ENCODE data around the gene GTF3A. TPM values are rescaled to one million over a fixed set of nuclear protein-coding genes. Genes with fewer than 3 reads are reported as not detected.
A peak's percentile ranks its signal among the peaks of the same experiment; 100 is the strongest.

GTF3A gene
- total and polyA plus RNA-seq, 4 experiments from 2014 or later, result 225 to 688 (median 416) TPM

DNA sequence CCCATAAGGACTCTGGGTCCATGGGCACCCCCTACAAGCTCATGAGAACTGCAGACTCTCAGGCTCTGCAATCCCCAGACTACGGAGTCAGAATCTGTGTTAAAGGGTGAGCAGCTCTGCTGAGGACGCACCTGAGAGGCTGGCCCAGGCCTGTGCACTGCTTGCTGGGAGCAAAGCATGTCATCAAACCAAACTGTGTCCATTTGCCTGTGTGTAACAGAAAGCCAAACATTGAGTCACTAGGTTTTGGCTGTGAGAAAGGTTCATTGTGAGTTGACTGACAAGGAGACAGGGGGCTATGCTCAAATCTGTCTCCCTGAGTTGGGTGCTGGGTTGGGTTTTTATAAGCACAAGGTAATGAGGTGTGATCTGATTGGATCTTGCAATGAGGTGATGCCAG lies 48.0 kb downstream of the GTF3A start:
- H3K4me1 ChIP-seq (ENCODE audit: insufficient read depth, low read length), result peaks cover 6% of the 10 kb centered on the region
- no peaks in the 10 kb centered on the region for H3K36me3 Mint-ChIP-seq
- H3K9me3 Mint-ChIP-seq, result no peaks in the 10 kb centered on the region
- no peaks in the 10 kb centered on the region for H3K27me3 ChIP-seq (ENCODE audit: insufficient read depth, low read length)
- CTCF ChIA-PET (ENCODE audit: partially characterized antibody), result interaction anchor here (1.4 to 1.5 kb wide), 2 partner anchors 22 to 97 kb away, joined by 3 to 4 read pairs; no protein-coding TSS in a partner anchor
- no peak overlapping the region for H3K4me3 ChIP-seq (ENCODE audit: low read length in 2 of 2)
- no peak for DNase-seq
- H3K4me1 Mint-ChIP-seq, result peaks cover 3 to 37% (median 9%) of the 10 kb centered on the region in 4 donors
- intact Hi-C loops (cut with micrococcal nuclease), result no loop called here
- POLR2A ChIA-PET (ENCODE audit: partially characterized antibody), result no interaction called here
- H3K9me3 ChIP-seq (ENCODE audit: control insufficient read depth in 1 of 2, low read length in 2 of 2), result no peaks in the 10 kb centered on the region
- no peaks in the 10 kb centered on the region for H3K27me3 Mint-ChIP-seq
- no peak overlapping the region for H3K27ac ChIP-seq (ENCODE audit: low read depth, low read length)
- H3K4me3 Mint-ChIP-seq, result no peak overlapping the region
- no peaks in the 10 kb centered on the region for H3K36me3 ChIP-seq (ENCODE audit: insufficient read depth, low read length)
- no peak overlapping the region for H3K27ac Mint-ChIP-seq

DNA sequence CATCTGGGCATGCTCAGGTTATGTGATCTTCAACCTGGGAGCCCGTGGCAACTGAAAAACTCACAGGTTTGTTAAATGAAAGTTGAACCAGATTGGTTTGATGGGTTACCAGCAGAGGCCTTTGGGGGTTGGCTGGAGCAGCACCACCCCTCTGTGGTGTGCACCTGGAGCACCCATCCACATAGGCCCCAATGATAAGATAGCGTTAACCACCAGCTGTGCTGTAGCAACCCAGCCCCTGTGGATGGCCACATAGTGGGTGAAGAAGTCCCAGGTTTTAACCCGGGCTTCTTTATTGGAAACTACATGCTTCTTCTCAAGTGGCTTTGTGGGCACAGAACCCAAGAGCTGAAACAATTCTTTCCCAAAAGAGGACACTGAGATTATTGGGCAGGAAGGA lies 48.5 kb downstream of the GTF3A start:
- Mint-ChIP-seq H3K27ac (no peak overlapping the region), H3K4me3 (no peak overlapping the region)
- DNase-seq, result no peak

DNA sequence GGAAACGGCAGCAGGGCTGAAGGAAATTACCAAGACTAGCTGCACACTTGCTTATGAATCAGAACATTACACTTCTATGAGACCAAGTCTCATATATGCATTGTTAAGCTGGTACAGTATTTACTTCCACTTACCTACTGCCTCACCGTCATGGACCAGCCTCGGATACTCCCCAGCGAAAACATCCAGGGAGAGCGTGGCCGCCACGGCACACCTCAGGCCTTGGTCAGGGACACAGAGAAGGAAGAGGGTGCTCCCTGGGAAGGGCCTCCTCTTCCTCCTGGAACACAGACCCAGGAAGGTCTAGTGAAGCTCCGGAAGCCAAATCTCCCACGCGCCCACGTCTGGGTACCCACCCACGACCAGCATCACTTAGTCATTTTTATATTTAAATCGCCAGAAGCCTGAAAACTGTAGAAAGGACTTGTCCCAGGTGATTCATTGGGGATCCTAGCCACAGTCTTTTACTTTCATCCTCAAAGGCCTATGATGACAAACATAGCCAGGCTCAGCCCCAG lies 50.4 kb downstream of the GTF3A start:
- no peaks in the 10 kb centered on the region for H3K9me3 Mint-ChIP-seq
- Histone ChIP-seq H3K27ac (ENCODE audit: low read depth, low read length) (no peak overlapping the region), H3K9me3 (ENCODE audit: control insufficient read depth in 1 of 2, low read length in 2 of 2) (no peaks in the 10 kb centered on the region), H3K27me3 (ENCODE audit: insufficient read depth, low read length) (no peaks in the 10 kb centered on the region), H3K4me1 (ENCODE audit: insufficient read depth, low read length) (peaks cover 21% of the 10 kb centered on the region), H3K4me3 (ENCODE audit: low read length in 2 of 2) (no peak overlapping the region), H3K36me3 (ENCODE audit: insufficient read depth, low read length) (no peaks in the 10 kb centered on the region)
- intact Hi-C loops (cut with micrococcal nuclease), result no loop called here
- ChIA-PET CTCF (ENCODE audit: partially characterized antibody) (interaction anchor here (0.6 kb wide), 1 partner anchor 543 kb away, joined by 4 read pairs; no protein-coding TSS in a partner anchor), POLR2A (ENCODE audit: partially characterized antibody) (interaction anchor here (1.1 kb wide), 1 partner anchor 19 kb away, joined by 3 read pairs; no protein-coding TSS in a partner anchor)
- DNase-seq, result no peak
- H3K27me3 Mint-ChIP-seq, result no peaks in the 10 kb centered on the region
- H3K4me1 Mint-ChIP-seq, result peaks cover 5 to 52% (median 16%) of the 10 kb centered on the region in 4 donors
- no peaks in the 10 kb centered on the region for H3K36me3 Mint-ChIP-seq
- H3K4me3 Mint-ChIP-seq, result no peak overlapping the region
- peak overlapping the region in 1 of 7 donors; percentile 35 for H3K27ac Mint-ChIP-seq

More for the DNA sequence above, 48.5 kb downstream of the GTF3A start:
- no peaks in the 10 kb centered on the region for H3K27me3 ChIP-seq (ENCODE audit: insufficient read depth, low read length)
- Mint-ChIP-seq H3K9me3 (no peaks in the 10 kb centered on the region), H3K27me3 (no peaks in the 10 kb centered on the region), H3K36me3 (no peaks in the 10 kb centered on the region), H3K4me1 (peaks cover 5 to 42% (median 12%) of the 10 kb centered on the region in 4 donors)
- no peak overlapping the region for H3K4me3 ChIP-seq (ENCODE audit: low read length in 2 of 2)
- H3K27ac ChIP-seq (ENCODE audit: low read depth, low read length), result no peak overlapping the region
- no peaks in the 10 kb centered on the region for H3K9me3 ChIP-seq (ENCODE audit: control insufficient read depth in 1 of 2, low read length in 2 of 2)
- no peaks in the 10 kb centered on the region for H3K36me3 ChIP-seq (ENCODE audit: insufficient read depth, low read length)
- ChIA-PET CTCF (ENCODE audit: partially characterized antibody) (interaction anchor here (1.4 to 1.5 kb wide), 2 partner anchors 22 to 98 kb away, joined by 3 to 4 read pairs; no protein-coding TSS in a partner anchor), POLR2A (ENCODE audit: partially characterized antibody) (no interaction called here)
- peaks cover 11% of the 10 kb centered on the region for H3K4me1 ChIP-seq (ENCODE audit: insufficient read depth, low read length)
- intact Hi-C loops (cut with micrococcal nuclease), result no loop called here

DNA sequence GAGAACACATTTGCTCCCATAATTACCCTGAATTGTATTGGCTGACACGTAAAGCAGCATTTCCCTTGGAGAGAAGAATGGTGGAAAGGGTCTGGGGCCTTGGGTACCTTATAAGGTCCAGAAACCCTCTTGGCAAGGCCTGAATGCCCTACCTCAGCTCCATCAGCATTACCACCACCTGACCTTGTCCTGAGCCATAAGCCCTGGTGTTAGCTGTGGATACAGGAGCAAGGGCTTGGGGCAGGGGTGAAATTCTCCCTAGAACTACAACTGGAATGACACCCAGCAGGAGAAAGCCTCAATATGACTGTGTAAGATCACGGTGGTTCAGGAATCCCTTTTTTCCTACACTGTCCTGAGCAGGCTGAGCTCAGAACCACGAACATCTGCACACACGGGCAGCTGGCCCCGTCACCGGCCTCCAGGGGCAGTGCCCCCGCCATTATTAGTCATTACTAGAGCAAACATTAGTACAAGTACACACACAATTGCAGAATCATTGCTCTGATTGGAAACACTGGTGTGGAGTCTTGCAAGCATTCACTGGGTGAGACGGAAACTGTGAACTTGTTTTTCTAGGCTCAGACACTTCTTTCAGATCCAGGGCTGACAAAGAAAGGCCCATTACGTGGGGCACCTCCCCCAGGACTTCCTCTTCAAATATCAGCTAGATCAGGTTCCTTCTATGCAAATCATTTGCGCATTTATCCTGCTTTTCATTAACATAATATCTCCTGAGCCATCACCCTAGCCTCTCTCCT lies 52.7 kb downstream of the GTF3A start:
- H3K36me3 ChIP-seq (ENCODE audit: insufficient read depth, low read length), result no peaks in the 10 kb centered on the region
- H3K27ac ChIP-seq (ENCODE audit: low read depth, low read length), result no peak overlapping the region
- Mint-ChIP-seq H3K27ac (peak overlapping the region in 4 of 7 donors; percentile 59 to 87 (median 73)), H3K9me3 (peaks cover 0 to 3% (median under 1%) of the 10 kb centered on the region in 8 donors), H3K36me3 (no peaks in the 10 kb centered on the region), H3K4me1 (peaks cover 5 to 52% (median 16%) of the 10 kb centered on the region in 4 donors), H3K27me3 (peaks cover 0 to 2% of the 10 kb centered on the region in 2 donors), H3K4me3 (peak overlapping the region in 6 of 8 donors; percentile 27 to 74 (median 55))
- intact Hi-C loops (cut with micrococcal nuclease), result no loop called here
- CTCF ChIA-PET (ENCODE audit: partially characterized antibody), result interaction anchor here (1.6 kb wide), 1 partner anchor 349 kb away, joined by 4 read pairs; no protein-coding TSS in a partner anchor
- H3K4me3 ChIP-seq (ENCODE audit: low read length in 2 of 2), result no peak overlapping the region
- no peaks in the 10 kb centered on the region for H3K9me3 ChIP-seq (ENCODE audit: control insufficient read depth in 1 of 2, low read length in 2 of 2)
- POLR2A ChIA-PET (ENCODE audit: partially characterized antibody), result interaction anchor here (0.5 to 1.4 kb wide), 2 partner anchors 21 to 27 kb away, joined by 4 read pairs; partner anchors contain the start of gene MTIF3
- no peaks in the 10 kb centered on the region for H3K27me3 ChIP-seq (ENCODE audit: insufficient read depth, low read length)
- peaks cover 21% of the 10 kb centered on the region for H3K4me1 ChIP-seq (ENCODE audit: insufficient read depth, low read length)
- DNase-seq, result peak in 2 of 5 donors; percentile 16 to 34

DNA sequence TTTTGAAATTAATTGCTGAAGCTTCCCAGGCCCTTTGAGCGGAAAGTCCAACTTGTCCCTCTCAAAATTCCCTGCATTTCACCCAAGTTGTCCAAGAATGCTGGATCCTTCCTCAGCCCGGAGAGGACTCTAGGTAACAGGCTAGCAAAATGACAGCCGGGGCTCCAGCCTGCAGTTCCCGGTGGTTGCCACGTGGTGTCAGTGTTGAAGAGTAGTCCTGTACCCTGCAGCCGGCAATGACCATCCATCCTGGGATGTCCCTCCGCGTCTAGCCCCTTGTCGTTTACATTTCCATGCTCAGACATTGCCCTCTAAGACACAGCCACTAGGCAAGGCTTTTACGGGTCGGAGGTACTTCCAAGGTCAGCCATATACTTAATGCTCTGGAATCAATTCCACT lies 57.3 kb downstream of the GTF3A start:
- no peaks in the 10 kb centered on the region for H3K9me3 ChIP-seq (ENCODE audit: control insufficient read depth in 1 of 2, low read length in 2 of 2)
- ChIA-PET POLR2A (ENCODE audit: partially characterized antibody) (no interaction called here), CTCF (ENCODE audit: partially characterized antibody) (no interaction called here)
- Mint-ChIP-seq H3K27me3 (peaks cover 0 to 4% of the 10 kb centered on the region in 2 donors), H3K9me3 (peaks cover 0 to 9% (median 7%) of the 10 kb centered on the region in 8 donors), H3K36me3 (no peaks in the 10 kb centered on the region), H3K4me1 (peaks cover 6 to 30% (median 14%) of the 10 kb centered on the region in 4 donors), H3K4me3 (no peak overlapping the region), H3K27ac (no peak overlapping the region)
- no peak overlapping the region for H3K27ac ChIP-seq (ENCODE audit: low read depth, low read length)
- no peak for DNase-seq
- H3K36me3 ChIP-seq (ENCODE audit: insufficient read depth, low read length), result no peaks in the 10 kb centered on the region
- peaks cover 21% of the 10 kb centered on the region for H3K4me1 ChIP-seq (ENCODE audit: insufficient read depth, low read length)
- intact Hi-C loops (cut with micrococcal nuclease), result no loop called here
- H3K4me3 ChIP-seq (ENCODE audit: low read length in 2 of 2), result no peak overlapping the region
- H3K27me3 ChIP-seq (ENCODE audit: insufficient read depth, low read length), result no peaks in the 10 kb centered on the region

DNA sequence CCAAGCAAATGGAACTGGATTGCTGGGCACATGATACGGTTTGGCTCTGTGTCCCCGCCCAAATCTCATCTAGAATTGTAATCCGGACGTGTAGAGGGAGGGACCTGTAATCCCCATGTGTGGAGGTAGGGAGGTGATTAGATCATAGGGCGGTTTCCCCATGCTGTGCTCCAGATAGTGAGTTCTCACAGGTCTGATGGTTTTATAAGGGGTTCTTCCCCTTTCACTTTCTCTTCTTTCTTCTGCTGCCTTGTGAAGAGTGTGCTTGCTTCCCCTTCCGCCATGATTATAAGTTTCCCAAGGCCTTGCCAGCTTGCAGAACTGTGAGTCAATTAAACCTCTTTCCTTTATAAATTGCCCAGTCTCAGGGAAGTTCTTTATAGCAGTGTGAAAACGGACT lies 58.6 kb downstream of the GTF3A start:
- no peaks in the 10 kb centered on the region for H3K36me3 Mint-ChIP-seq
- Histone ChIP-seq H3K36me3 (ENCODE audit: insufficient read depth, low read length) (no peaks in the 10 kb centered on the region), H3K27ac (ENCODE audit: low read depth, low read length) (no peak overlapping the region), H3K4me3 (ENCODE audit: low read length in 2 of 2) (no peak overlapping the region), H3K27me3 (ENCODE audit: insufficient read depth, low read length) (no peaks in the 10 kb centered on the region), H3K4me1 (ENCODE audit: insufficient read depth, low read length) (peaks cover 9% of the 10 kb centered on the region), H3K9me3 (ENCODE audit: control insufficient read depth in 1 of 2, low read length in 2 of 2) (no peaks in the 10 kb centered on the region)
- CTCF ChIA-PET (ENCODE audit: partially characterized antibody), result interaction anchor here (0.6 kb wide), 1 partner anchor 195 kb away, joined by 3 read pairs; no protein-coding TSS in a partner anchor
- POLR2A ChIA-PET (ENCODE audit: partially characterized antibody), result no interaction called here
- peaks cover 2 to 18% (median 6%) of the 10 kb centered on the region in 4 donors for H3K4me1 Mint-ChIP-seq
- intact Hi-C loops (cut with micrococcal nuclease), result no loop called here
- H3K4me3 Mint-ChIP-seq, result peak overlapping the region in 2 of 8 donors; percentile 13 to 55
- peaks cover 0 to 4% of the 10 kb centered on the region in 2 donors for H3K27me3 Mint-ChIP-seq
- peak overlapping the region in 2 of 7 donors; percentile 34 to 35 for H3K27ac Mint-ChIP-seq
- peak in 2 of 5 donors; percentile 8 to 11 for DNase-seq
- peaks cover 0 to 9% (median 7%) of the 10 kb centered on the region in 8 donors for H3K9me3 Mint-ChIP-seq

- intact Hi-C loops (cut with micrococcal nuclease), result no loop called here
- Histone ChIP-seq H3K4me3 (ENCODE audit: low read length in 2 of 2) (no peak overlapping the region), H3K4me1 (ENCODE audit: insufficient read depth, low read length) (peaks cover 5% of the 10 kb centered on the region), H3K27ac (ENCODE audit: low read depth, low read length) (no peak overlapping the region), H3K36me3 (ENCODE audit: insufficient read depth, low read length) (no peaks in the 10 kb centered on the region), H3K9me3 (ENCODE audit: control insufficient read depth in 1 of 2, low read length in 2 of 2) (no peaks in the 10 kb centered on the region), H3K27me3 (ENCODE audit: insufficient read depth, low read length) (no peaks in the 10 kb centered on the region)
- Mint-ChIP-seq H3K9me3 (peaks cover 0 to 9% (median 7%) of the 10 kb centered on the region in 8 donors), H3K27ac (peak overlapping the region in 1 of 7 donors; percentile 34), H3K27me3 (peaks cover 0 to 4% of the 10 kb centered on the region in 2 donors), H3K4me1 (peaks cover under 1 to 14% (median 3%) of the 10 kb centered on the region in 4 donors), H3K4me3 (no peak overlapping the region), H3K36me3 (no peaks in the 10 kb centered on the region)
- POLR2A ChIA-PET (ENCODE audit: partially characterized antibody), result no interaction called here
- DNase-seq, result no peak
- CTCF ChIA-PET (ENCODE audit: partially characterized antibody), result interaction anchor here (0.6 kb wide), 1 partner anchor 194 kb away, joined by 3 read pairs; no protein-coding TSS in a partner anchor
Measured at GRCh38 chr13:27483421-27483820, 59.0 kb downstream of the GTF3A start.

All from CD4-positive, alpha-beta memory T cell (primary cell).